ENCODE results near the gene PRDM2.

The PRDM2 gene

GRCh38 chr1:13699510-13699909 is 478 bp upstream of the PRDM2 start:
- TF ChIP-seq MAX (IDR thresholded peaks at IDR 0.05; ENCODE audit: low read depth, low read length) (no peak), MYC (IDR thresholded peaks at IDR 0.05; ENCODE audit: low read depth, low read length) (no peak), POLR2A (IDR thresholded peaks at IDR 0.05; ENCODE audit: extremely low read depth, insufficient read length) (no peak)
- TF ChIP-seq, protein P1, sequence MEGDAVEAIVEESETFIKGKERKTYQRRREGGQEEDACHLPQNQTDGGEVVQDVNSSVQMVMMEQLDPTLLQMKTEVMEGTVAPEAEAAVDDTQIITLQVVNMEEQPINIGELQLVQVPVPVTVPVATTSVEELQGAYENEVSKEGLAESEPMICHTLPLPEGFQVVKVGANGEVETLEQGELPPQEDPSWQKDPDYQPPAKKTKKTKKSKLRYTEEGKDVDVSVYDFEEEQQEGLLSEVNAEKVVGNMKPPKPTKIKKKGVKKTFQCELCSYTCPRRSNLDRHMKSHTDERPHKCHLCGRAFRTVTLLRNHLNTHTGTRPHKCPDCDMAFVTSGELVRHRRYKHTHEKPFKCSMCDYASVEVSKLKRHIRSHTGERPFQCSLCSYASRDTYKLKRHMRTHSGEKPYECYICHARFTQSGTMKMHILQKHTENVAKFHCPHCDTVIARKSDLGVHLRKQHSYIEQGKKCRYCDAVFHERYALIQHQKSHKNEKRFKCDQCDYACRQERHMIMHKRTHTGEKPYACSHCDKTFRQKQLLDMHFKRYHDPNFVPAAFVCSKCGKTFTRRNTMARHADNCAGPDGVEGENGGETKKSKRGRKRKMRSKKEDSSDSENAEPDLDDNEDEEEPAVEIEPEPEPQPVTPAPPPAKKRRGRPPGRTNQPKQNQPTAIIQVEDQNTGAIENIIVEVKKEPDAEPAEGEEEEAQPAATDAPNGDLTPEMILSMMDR (IDR thresholded peaks at IDR 0.05; ENCODE audit: low read depth, low read length) = no peak
- DNase-seq (ENCODE audit: low read depth) = peak; percentile 16
- H3K4me3 ChIP-seq (ENCODE audit: low read depth, low read length) = peak overlapping the region; percentile 61

DNA sequence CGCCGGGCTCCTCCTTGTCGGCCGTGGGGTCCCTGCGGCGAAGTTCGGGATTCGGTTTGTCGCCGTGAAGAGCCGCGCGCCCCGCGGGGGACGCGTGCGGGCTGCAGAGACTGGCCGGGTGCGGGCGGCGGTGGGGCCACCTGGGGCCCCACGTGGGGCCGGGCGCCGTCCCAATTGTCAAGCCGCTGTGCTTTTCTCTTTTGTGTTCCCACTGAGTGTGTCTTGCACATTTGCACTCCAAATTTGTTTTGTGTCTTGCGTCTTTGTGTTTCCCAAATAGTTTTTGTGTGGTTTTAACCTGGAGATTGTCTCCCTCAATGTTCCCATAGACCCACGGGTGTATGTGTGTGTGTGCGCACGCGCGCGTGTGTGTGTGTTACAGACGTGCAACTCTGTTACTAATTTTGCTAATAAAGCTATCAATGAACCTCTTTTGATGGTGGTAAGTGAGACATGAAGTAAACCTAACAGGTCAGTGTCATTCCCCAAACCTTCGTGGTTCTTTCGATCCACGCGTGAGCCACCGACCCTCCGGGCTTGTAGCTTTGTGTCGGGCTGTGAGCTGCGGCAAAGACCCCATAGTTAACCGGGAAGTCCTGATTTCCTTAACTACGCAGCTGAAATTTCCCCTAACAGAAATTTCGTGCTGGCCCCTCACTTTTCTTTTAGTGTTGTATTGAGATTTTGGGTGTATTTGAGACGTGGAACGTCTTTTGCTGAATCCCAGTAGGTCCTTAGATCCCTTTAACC is 708 bp downstream of the PRDM2 start:
- peak overlapping the region; percentile 77 for H3K4me3 ChIP-seq (ENCODE audit: low read depth, low read length)
- peak; percentile 55 for DNase-seq (ENCODE audit: low read depth)
- TF ChIP-seq MYC (IDR thresholded peaks at IDR 0.05; ENCODE audit: low read depth, low read length) (no peak), POLR2A (IDR thresholded peaks at IDR 0.05; ENCODE audit: extremely low read depth, insufficient read length) (no peak), MAX (IDR thresholded peaks at IDR 0.05; ENCODE audit: low read depth, low read length) (no peak)
- TF ChIP-seq, protein P1 (IDR thresholded peaks at IDR 0.05; ENCODE audit: low read depth, low read length) = no peak

DNA sequence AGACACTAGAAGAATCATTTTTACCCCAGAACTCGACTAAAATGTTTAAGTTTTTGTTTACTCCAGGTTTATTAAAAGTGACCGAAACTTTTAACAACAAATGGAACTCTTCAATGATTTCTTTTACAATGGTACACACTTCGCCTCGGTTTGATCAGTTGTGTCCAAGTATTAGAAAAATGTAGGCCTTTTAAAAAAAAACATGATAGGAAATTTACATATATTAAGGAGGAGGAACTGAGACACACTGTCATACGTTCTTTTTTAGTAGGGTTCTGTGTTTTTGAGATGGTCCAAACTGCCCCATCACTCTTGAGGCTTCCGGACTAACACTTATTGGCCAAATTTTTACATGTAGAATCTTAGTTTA is 1.3 kb downstream of the PRDM2 start:
- peak overlapping the region; percentile 77 for H3K4me3 ChIP-seq (ENCODE audit: low read depth, low read length)
- no peak for TF ChIP-seq MYC (IDR thresholded peaks at IDR 0.05; ENCODE audit: low read depth, low read length)
- TF ChIP-seq POLR2A (IDR thresholded peaks at IDR 0.05; ENCODE audit: extremely low read depth, insufficient read length) = no peak
- TF ChIP-seq, protein P1 (IDR thresholded peaks at IDR 0.05; ENCODE audit: low read depth, low read length) = no peak
- TF ChIP-seq MAX (IDR thresholded peaks at IDR 0.05; ENCODE audit: low read depth, low read length) = no peak

GRCh38 chr1:13702425-13703127 is 2.6 kb downstream of the PRDM2 start:
- no peak overlapping the region for H3K4me3 ChIP-seq (ENCODE audit: low read depth, low read length)
- DNase-seq (ENCODE audit: low read depth) = no peak
- TF ChIP-seq MAX (IDR thresholded peaks at IDR 0.05; ENCODE audit: low read depth, low read length) (no peak), MYC (IDR thresholded peaks at IDR 0.05; ENCODE audit: low read depth, low read length) (no peak), POLR2A (IDR thresholded peaks at IDR 0.05; ENCODE audit: extremely low read depth, insufficient read length) (no peak)
- TF ChIP-seq, protein P1 (IDR thresholded peaks at IDR 0.05; ENCODE audit: low read depth, low read length) = no peak

More for the DNA sequence above, 1.3 kb downstream of the PRDM2 start:
- no peak for DNase-seq (ENCODE audit: low read depth)

DNA sequence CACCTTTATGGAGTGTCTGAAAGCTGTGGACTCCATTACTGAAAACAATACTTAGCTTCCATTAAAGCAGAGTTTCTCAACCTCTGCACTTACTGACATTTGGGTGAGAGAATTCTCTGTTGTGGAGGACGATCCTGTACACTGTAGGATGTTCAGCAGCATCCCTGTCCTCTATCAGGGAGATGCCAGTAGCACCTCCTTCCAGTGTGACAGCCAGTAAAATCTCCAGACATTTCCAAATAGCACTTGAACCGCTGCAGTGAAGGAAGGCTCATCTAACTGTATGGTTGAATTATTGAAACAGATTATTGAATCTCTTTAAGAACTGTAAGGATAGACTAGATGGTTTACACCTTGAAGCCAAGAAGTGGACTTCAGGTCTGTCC is 3.1 kb downstream of the PRDM2 start:
- no peak overlapping the region for H3K4me3 ChIP-seq (ENCODE audit: low read depth, low read length)
- no peak for DNase-seq (ENCODE audit: low read depth)
- TF ChIP-seq MAX (IDR thresholded peaks at IDR 0.05; ENCODE audit: low read depth, low read length) (no peak), POLR2A (IDR thresholded peaks at IDR 0.05; ENCODE audit: extremely low read depth, insufficient read length) (no peak), MYC (IDR thresholded peaks at IDR 0.05; ENCODE audit: low read depth, low read length) (no peak)
- TF ChIP-seq, protein P1 (IDR thresholded peaks at IDR 0.05; ENCODE audit: low read depth, low read length) = no peak

Data from NB4 (cell line).